ENCODE results near the gene IL36B. TPM values are rescaled to one million over a fixed set of nuclear protein-coding genes. Genes with fewer than 3 reads are reported as not detected.

Gene IL36B
- polyA plus RNA-seq, 1 of the 3 experiments (the other 2 are of a cell fraction) = not detected

GRCh38 chr2:112979731-112980130 lies 72.9 kb downstream of the IL36B start:
- Histone ChIP-seq H2AFZ (ENCODE audit: low read depth) (no peak overlapping the region), H3F3A (replicated peaks; ENCODE audit: insufficient read depth) (no peaks in the 10 kb centered on the region), H3K27me3 (ENCODE audit: insufficient read depth) (peaks cover 11% of the 10 kb centered on the region; the same call in 1 of the 2 replicates), H3K79me2 (ENCODE audit: insufficient read depth) (no peaks in the 10 kb centered on the region), H3K36me3 (replicated peaks in 1 of 2; ENCODE audit: control insufficient read depth in 1 of 2, insufficient read depth in 2 of 2, low read length in 1 of 2) (no peaks in the 10 kb centered on the region), H3K4me1 (ENCODE audit: control insufficient read depth in 1 of 2, insufficient read depth in 2 of 2, low read depth in 1 of 2, low read length in 1 of 2) (no peaks in the 10 kb centered on the region), H3K4me2 (no peak overlapping the region), H4K20me1 (ENCODE audit: insufficient read depth) (no peaks in the 10 kb centered on the region), H3K27ac (ENCODE audit: low read depth in 2 of 2, low read length in 1 of 2) (no peak overlapping the region), H3K4me3 (ENCODE audit: low read depth in 2 of 2, low read length in 1 of 2) (no peak overlapping the region), H3K9me2 (no peaks in the 10 kb centered on the region), H3K9me3 (no peaks in the 10 kb centered on the region), H3K9ac (no peak overlapping the region)
- no peak for DNase-seq
- CTCF ChIA-PET = interaction anchor here (0.8 to 1.4 kb wide), 2 partner anchors 158 to 230 kb away, joined by 3 to 5 read pairs; no protein-coding TSS in a partner anchor
- POLR2A ChIA-PET = no interaction called here
- no peak for TF ChIP-seq USF2 (IDR thresholded peaks at IDR 0.05; ENCODE audit: borderline replicate concordance, low read depth, low read length)
- TF ChIP-seq, protein P1, sequence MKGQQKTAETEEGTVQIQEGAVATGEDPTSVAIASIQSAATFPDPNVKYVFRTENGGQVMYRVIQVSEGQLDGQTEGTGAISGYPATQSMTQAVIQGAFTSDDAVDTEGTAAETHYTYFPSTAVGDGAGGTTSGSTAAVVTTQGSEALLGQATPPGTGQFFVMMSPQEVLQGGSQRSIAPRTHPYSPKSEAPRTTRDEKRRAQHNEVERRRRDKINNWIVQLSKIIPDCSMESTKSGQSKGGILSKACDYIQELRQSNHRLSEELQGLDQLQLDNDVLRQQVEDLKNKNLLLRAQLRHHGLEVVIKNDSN (IDR thresholded peaks at IDR 0.05; ENCODE audit: borderline replicate concordance, low read depth) = no peak
- no peak for TF ChIP-seq RCOR1 (IDR thresholded peaks at IDR 0.05; ENCODE audit: low read length)
- TF ChIP-seq PBX3 (IDR thresholded peaks at IDR 0.05) = no peak
- 45% methylated on average over 1 of the region's 1 CpG for WGBS (ENCODE audit: low lambda C conversion rate)

DNA sequence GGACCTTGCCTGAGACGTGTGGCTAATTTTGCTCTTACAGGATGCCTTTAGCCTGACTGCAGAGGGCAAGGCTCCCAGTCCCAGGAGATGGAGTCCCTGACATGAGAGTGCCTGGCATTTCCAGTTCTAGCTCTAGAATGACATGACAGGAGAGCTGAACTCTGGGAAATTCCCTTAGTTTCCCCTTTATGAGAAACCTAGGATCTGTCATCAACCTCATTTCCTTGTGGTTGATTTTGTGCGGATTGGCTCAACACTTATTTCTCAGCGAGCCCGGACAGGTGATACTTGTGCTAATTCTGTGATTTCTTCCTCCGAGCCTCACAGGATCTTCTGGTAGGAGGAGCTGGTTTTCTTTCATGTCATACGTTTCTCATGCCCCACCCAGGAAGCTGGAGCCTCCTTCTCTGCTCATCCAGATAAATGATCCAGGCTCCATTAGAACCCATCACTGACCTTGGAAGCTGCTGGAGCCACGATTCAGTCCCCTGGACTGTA lies 75.1 kb downstream of the IL36B start, which contains the start of gene IL36G:
Gene IL36G (plus strand): TSS at position 448 of the 498 bp plus-strand sequence. CDS start 633 bp downstream, outside the sequence.
- Histone ChIP-seq H3F3A (replicated peaks; ENCODE audit: insufficient read depth) (no peaks in the 10 kb centered on the region), H2AFZ (ENCODE audit: low read depth) (no peak within 1 kb of the TSS), H3K9me2 (no peaks in the 10 kb centered on the region), H3K4me1 (ENCODE audit: control insufficient read depth in 1 of 2, insufficient read depth in 2 of 2, low read depth in 1 of 2, low read length in 1 of 2) (no peaks in the 10 kb centered on the region), H3K4me3 (ENCODE audit: low read depth in 2 of 2, low read length in 1 of 2) (no peak within 1 kb of the TSS), H3K4me2 (no peak within 1 kb of the TSS), H3K36me3 (replicated peaks in 1 of 2; ENCODE audit: control insufficient read depth in 1 of 2, insufficient read depth in 2 of 2, low read length in 1 of 2) (no peaks in the 10 kb centered on the region), H3K9ac (no peak within 1 kb of the TSS), H3K27me3 (ENCODE audit: insufficient read depth) (peaks cover 8% of the 10 kb centered on the region; the same call in 1 of the 2 replicates), H3K79me2 (ENCODE audit: insufficient read depth) (no peaks in the 10 kb centered on the region), H4K20me1 (ENCODE audit: insufficient read depth) (no peaks in the 10 kb centered on the region), H3K27ac (ENCODE audit: low read depth in 2 of 2, low read length in 1 of 2) (no peak within 1 kb of the TSS), H3K9me3 (no peaks in the 10 kb centered on the region)
- WGBS (ENCODE audit: low lambda C conversion rate) = 28% methylated on average over 7 of the region's 7 CpGs
- POLR2A ChIA-PET = no interaction called here
- CTCF ChIA-PET = interaction anchor here (1.0 to 1.6 kb wide), 3 partner anchors 18 to 159 kb away, joined by 3 to 12 read pairs (median 4); no protein-coding TSS in a partner anchor
- DNase-seq = no peak
- TF ChIP-seq NFIC (IDR thresholded peaks at IDR 0.05; ENCODE audit: borderline replicate concordance) (no peak), TCF12 (IDR thresholded peaks at IDR 0.05) (no peak), GATA2 (CRISPR knock-in tag; IDR thresholded peaks at IDR 0.05) (no peak), PBX3 (IDR thresholded peaks at IDR 0.05) (no peak), MXI1 (IDR thresholded peaks at IDR 0.05; ENCODE audit: low read depth, low read length) (no peak), MEF2A (IDR thresholded peaks at IDR 0.05; ENCODE audit: borderline replicate concordance, low read depth) (no peak), FOXJ3 (CRISPR knock-in tag; IDR thresholded peaks at IDR 0.05) (no peak), CTCF (IDR thresholded peaks at IDR 0.05) (no peak), IRF3 (IDR thresholded peaks at IDR 0.05; ENCODE audit: low read depth, low read length) (no peak), USF2 (IDR thresholded peaks at IDR 0.05; ENCODE audit: borderline replicate concordance, low read depth, low read length) (no peak), FOSL2 (IDR thresholded peaks at IDR 0.05; ENCODE audit: borderline replicate concordance, low read depth) (no peak), JUND (IDR thresholded peaks at IDR 0.05) (no peak), RFX5 (IDR thresholded peaks at IDR 0.05; ENCODE audit: low read length) (no peak), SIN3A (IDR thresholded peaks at IDR 0.05; ENCODE audit: borderline replicate concordance, low read depth, low read length) (no peak), ELF1 (IDR thresholded peaks at IDR 0.05) (no peak), TEAD4 (IDR thresholded peaks at IDR 0.05; ENCODE audit: borderline replicate concordance, insufficient read depth) (no peak)
- TF ChIP-seq, protein P1 (IDR thresholded peaks at IDR 0.05; ENCODE audit: borderline replicate concordance, low read depth) = no peak
